ENCODE results near the gene FBXW7.

FBXW7 gene

GRCh38 chr4:152578670-152579069 is 42.8 kb upstream of the FBXW7 start:
- H3K4me1 Mint-ChIP-seq: no peaks in the 10 kb centered on the region
- H3K27ac Mint-ChIP-seq: no peak overlapping the region
- TF ChIP-seq CTCF (IDR thresholded peaks at IDR 0.05; ENCODE audit: unreplicated experiment in 3 of 3): no peak
- H3K9me3 Mint-ChIP-seq: no peaks in the 10 kb centered on the region
- no peaks in the 10 kb centered on the region for H3K36me3 Mint-ChIP-seq (ENCODE audit: low read depth)
- peaks cover 17% of the 10 kb centered on the region for H3K27me3 Mint-ChIP-seq (ENCODE audit: low read depth)
- no peak overlapping the region for H3K4me3 Mint-ChIP-seq

GRCh38 chr4:152577708-152578396 is 42.0 kb upstream of the FBXW7 start:
- H3K27me3 Mint-ChIP-seq (ENCODE audit: low read depth): peaks cover 17% of the 10 kb centered on the region
- H3K4me1 Mint-ChIP-seq: no peaks in the 10 kb centered on the region
- H3K27ac Mint-ChIP-seq: no peak overlapping the region
- no peaks in the 10 kb centered on the region for H3K9me3 Mint-ChIP-seq
- TF ChIP-seq CTCF (IDR thresholded peaks at IDR 0.05; ENCODE audit: unreplicated experiment in 3 of 3): no peak
- H3K36me3 Mint-ChIP-seq (ENCODE audit: low read depth): no peaks in the 10 kb centered on the region
- no peak overlapping the region for H3K4me3 Mint-ChIP-seq

DNA sequence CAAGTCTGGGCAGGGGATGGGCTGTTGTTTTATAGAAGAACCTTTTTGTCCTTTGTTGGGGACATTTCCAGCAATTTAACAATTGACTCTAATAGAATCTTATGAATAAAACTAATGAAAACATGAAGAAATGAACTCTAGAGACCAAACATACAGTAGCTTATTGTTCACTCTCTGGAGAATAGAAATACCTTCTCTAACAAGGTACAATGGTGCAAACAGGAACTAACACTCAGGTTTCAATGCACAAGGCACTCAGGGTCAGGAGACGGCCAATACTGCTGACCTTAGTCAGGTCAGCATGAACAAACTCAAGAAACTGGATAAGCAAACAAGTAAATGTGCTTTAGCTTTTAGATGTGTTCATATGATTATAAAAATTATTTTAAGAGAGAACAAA is 39.6 kb upstream of the FBXW7 start:
- no peaks in the 10 kb centered on the region for H3K4me1 Mint-ChIP-seq
- no peak overlapping the region for H3K27ac Mint-ChIP-seq
- no peak for TF ChIP-seq CTCF (IDR thresholded peaks at IDR 0.05; ENCODE audit: unreplicated experiment in 3 of 3)
- H3K4me3 Mint-ChIP-seq: no peak overlapping the region
- peaks cover 10% of the 10 kb centered on the region for H3K27me3 Mint-ChIP-seq (ENCODE audit: low read depth)
- no peaks in the 10 kb centered on the region for H3K9me3 Mint-ChIP-seq
- no peaks in the 10 kb centered on the region for H3K36me3 Mint-ChIP-seq (ENCODE audit: low read depth)

- Mint-ChIP-seq H3K27ac (no peak overlapping the region), H3K4me1 (no peaks in the 10 kb centered on the region), H3K4me3 (no peak overlapping the region)
Observed at GRCh38 chr4:152573861-152574260, 38.0 kb upstream of the FBXW7 start.

GRCh38 chr4:152572417-152573086 is 36.7 kb upstream of the FBXW7 start:
- Mint-ChIP-seq H3K27me3 (ENCODE audit: low read depth) (no peaks in the 10 kb centered on the region), H3K9me3 (no peaks in the 10 kb centered on the region), H3K4me1 (no peaks in the 10 kb centered on the region), H3K4me3 (no peak overlapping the region), H3K27ac (no peak overlapping the region), H3K36me3 (ENCODE audit: low read depth) (no peaks in the 10 kb centered on the region)
- TF ChIP-seq CTCF (IDR thresholded peaks at IDR 0.05; ENCODE audit: unreplicated experiment in 3 of 3): no peak

More at GRCh38 chr4:152573861-152574260, 38.0 kb upstream of the FBXW7 start:
- Mint-ChIP-seq H3K36me3 (ENCODE audit: low read depth) (no peaks in the 10 kb centered on the region), H3K27me3 (ENCODE audit: low read depth) (no peaks in the 10 kb centered on the region), H3K9me3 (no peaks in the 10 kb centered on the region)
- TF ChIP-seq CTCF (IDR thresholded peaks at IDR 0.05; ENCODE audit: unreplicated experiment in 3 of 3): no peak

- Mint-ChIP-seq H3K27ac (no peak overlapping the region), H3K9me3 (no peaks in the 10 kb centered on the region), H3K4me1 (no peaks in the 10 kb centered on the region), H3K4me3 (no peak overlapping the region), H3K36me3 (ENCODE audit: low read depth) (no peaks in the 10 kb centered on the region), H3K27me3 (ENCODE audit: low read depth) (no peaks in the 10 kb centered on the region)
- no peak for TF ChIP-seq CTCF (IDR thresholded peaks at IDR 0.05; ENCODE audit: unreplicated experiment in 3 of 3)
Observed at GRCh38 chr4:152571770-152572169, 35.9 kb upstream of the FBXW7 start.
